GM19395 (cell line): ENCODE data around the gene P2RY2.

ENCODE experiments used
- ATAC-seq: cut with Tn5 transposase; IDR thresholded peaks from one replicate; pipeline ENCODE4 v1.9.1; 2021; ENCODE audit warnings: mild to moderate bottlenecking, moderate library complexity; ENCODE audit not compliant: unreplicated experiment

P2RY2 gene

GRCh38 chr11:73218106-73218829 lies at the start of gene P2RY2:
Gene P2RY2 (plus strand): TSS chr11:73218281. CDS start chr11:73234160, 15,879 bp downstream.
- no peak for ATAC-seq

- no peak for ATAC-seq
These were observed 49.0 kb upstream of the P2RY2 start for GRCh38 chr11:73168925-73169579.

GRCh38 chr11:73170140-73170539 lies 47.9 kb upstream of the P2RY2 start:
- no peak for ATAC-seq

GRCh38 chr11:73171436-73172161 lies 46.5 kb upstream of the P2RY2 start:
- no peak for ATAC-seq

- ATAC-seq, result no peak
These were observed 45.0 kb upstream of the P2RY2 start for GRCh38 chr11:73172992-73173656.

GRCh38 chr11:73173755-73174494 lies 44.2 kb upstream of the P2RY2 start:
- ATAC-seq, result no peak

GRCh38 chr11:73174495-73174791 lies 43.6 kb upstream of the P2RY2 start:
- ATAC-seq, result no peak

GRCh38 chr11:73175551-73176144 lies 42.4 kb upstream of the P2RY2 start:
- no peak for ATAC-seq

GRCh38 chr11:73176145-73176873 lies 41.8 kb upstream of the P2RY2 start:
- no peak for ATAC-seq

GRCh38 chr11:73176874-73177155 lies 41.3 kb upstream of the P2RY2 start:
- no peak for ATAC-seq

- ATAC-seq, result no peak
These were observed 40.7 kb upstream of the P2RY2 start for GRCh38 chr11:73177380-73177777.

- ATAC-seq, result no peak
These were observed 40.1 kb upstream of the P2RY2 start for GRCh38 chr11:73177778-73178539.

- no peak for ATAC-seq
These were observed 39.4 kb upstream of the P2RY2 start for GRCh38 chr11:73178681-73179080.

- ATAC-seq, result no peak
These were observed 35.2 kb upstream of the P2RY2 start for GRCh38 chr11:73182824-73183321.

- no peak for ATAC-seq
These were observed 33.0 kb upstream of the P2RY2 start for GRCh38 chr11:73184953-73185671.

- no peak for ATAC-seq
These were observed 32.3 kb upstream of the P2RY2 start for GRCh38 chr11:73185680-73186293.

GRCh38 chr11:73186294-73186850 lies 31.7 kb upstream of the P2RY2 start:
- no peak for ATAC-seq

- no peak for ATAC-seq
These were observed 31.2 kb upstream of the P2RY2 start for GRCh38 chr11:73186886-73187285.
